ENCODE measurements around the gene EMCN.
"Not testable (repeated sequence)": the region's sequence is repeated elsewhere in the genome, so short reads cannot be mapped to it uniquely, and the experiment has no call there.

Gene EMCN

GRCh38 chr4:100489305-100489704, 28.5 kb downstream of the EMCN start:
- no peak for DNase-seq

GRCh38 chr4:100486496-100486895, 31.3 kb downstream of the EMCN start:
- no peak for DNase-seq

- DNase-seq: no peak
These were observed 34.0 kb downstream of the EMCN start for GRCh38 chr4:100483796-100484195.

- DNase-seq: no peak
These were observed 37.9 kb downstream of the EMCN start for GRCh38 chr4:100479971-100480370.

- DNase-seq: no peak
These were observed 48.3 kb downstream of the EMCN start for GRCh38 chr4:100469555-100469954.

GRCh38 chr4:100466501-100466900, 51.3 kb downstream of the EMCN start:
- no peak for DNase-seq

GRCh38 chr4:100461807-100462605, 55.8 kb downstream of the EMCN start:
- no peak for DNase-seq

- DNase-seq: no peak
These were observed 67.4 kb downstream of the EMCN start for GRCh38 chr4:100450449-100450848.

- DNase-seq: no peak
These were observed 86.4 kb downstream of the EMCN start for GRCh38 chr4:100431416-100431815.

- no peak for DNase-seq
These were observed 87.4 kb downstream of the EMCN start for GRCh38 chr4:100430451-100430850.

- DNase-seq: no peak
These were observed 88.2 kb downstream of the EMCN start for GRCh38 chr4:100429616-100430015.

- no peak for DNase-seq
These were observed 89.8 kb downstream of the EMCN start for GRCh38 chr4:100428051-100428450.

GRCh38 chr4:100424376-100424775, 93.4 kb downstream of the EMCN start:
- DNase-seq: no peak

- DNase-seq: no peak
These were observed 94.9 kb downstream of the EMCN start for GRCh38 chr4:100422894-100423293.

- DNase-seq: no peak
These were observed 96.4 kb downstream of the EMCN start for GRCh38 chr4:100421361-100421978.

GRCh38 chr4:100420571-100420970, 97.3 kb downstream of the EMCN start:
- DNase-seq: no peak

GRCh38 chr4:100417565-100417964, 100.3 kb downstream of the EMCN start:
- DNase-seq: no peak

GRCh38 chr4:100414016-100414790, 103.6 kb downstream of the EMCN start:
- DNase-seq: no peak

- no peak for DNase-seq
These were observed 126.0 kb downstream of the EMCN start for GRCh38 chr4:100391863-100392262.

- no peak for DNase-seq
These were observed 126.7 kb downstream of the EMCN start for GRCh38 chr4:100391086-100391485.

GRCh38 chr4:100386270-100386669, 131.6 kb downstream of the EMCN start:
- DNase-seq: no peak

GRCh38 chr4:100380401-100380800, 137.4 kb downstream of the EMCN start:
- DNase-seq: not testable (repeated sequence)

GRCh38 chr4:100379583-100380105, 138.2 kb downstream of the EMCN start:
- no peak for DNase-seq

GRCh38 chr4:100372432-100372831, 145.4 kb downstream of the EMCN start:
- DNase-seq: no peak

Measured in CD4-positive, alpha-beta T cell treated with Interleukin-6 for 4 hours (primary cell).